Trophoblast cell (in vitro differentiated cells and primary cell): ENCODE measurements around the gene NOL3.

Source experiments
- DNase-seq, 2 donors: peaks; one replicate each; pipeline ENCODE4 v3.0.0-alpha.2; 2016
- H2AFZ ChIP-seq: 2 replicates; pipeline ENCODE4 v1.6.1; 2013; ENCODE audit warnings: low read length, moderate library complexity, mild to moderate bottlenecking; ENCODE audit not compliant: insufficient read depth, poor library complexity
- H2AK5ac ChIP-seq: 2 replicates; pipeline ENCODE4 v1.6.1; 2013; ENCODE audit warnings: mild to moderate bottlenecking, low read length
- H2BK120ac ChIP-seq: 2 replicates; pipeline ENCODE4 v1.6.1; 2013; ENCODE audit warnings: low read length, mild to moderate bottlenecking, moderate library complexity; ENCODE audit not compliant: insufficient read depth, poor library complexity
- H2BK12ac ChIP-seq: 2 replicates; pipeline ENCODE4 v1.6.1; 2013; ENCODE audit warnings: mild to moderate bottlenecking, low read length, moderate library complexity
- H2BK5ac ChIP-seq: 2 replicates; pipeline ENCODE4 v1.6.1; 2013; ENCODE audit warnings: low read length, low read depth, moderate library complexity, mild to moderate bottlenecking; ENCODE audit not compliant: poor library complexity
- H3K14ac ChIP-seq: 2 replicates; pipeline ENCODE4 v1.6.1; 2013; ENCODE audit warnings: mild to moderate bottlenecking, low read length
- H3K18ac ChIP-seq: 2 replicates; pipeline ENCODE4 v1.6.1; 2013; ENCODE audit warnings: mild to moderate bottlenecking, low read length
- H3K23ac ChIP-seq: 2 replicates; pipeline ENCODE4 v1.6.1; 2013; ENCODE audit warnings: low read length
- H3K27ac ChIP-seq: 2 replicates; pipeline ENCODE4 v1.5.1; 2013; ENCODE audit warnings: low read depth, mild to moderate bottlenecking, inconsistent platforms, low read length, moderate library complexity
- H3K27me3 ChIP-seq: 2 replicates; pipeline ENCODE4 v1.6.1; 2013; ENCODE audit warnings: inconsistent platforms, mild to moderate bottlenecking, low read length, moderate library complexity; ENCODE audit not compliant: insufficient read depth
- H3K36me3 ChIP-seq, 2 experiments: 1 replicate in 1 of 2; 2 replicates in 1 of 2; pipeline ENCODE4 v1.6.1; 2013; ENCODE audit warnings: low read length in 2 of 2, mild to moderate bottlenecking in 2 of 2, moderate library complexity in 1 of 2; ENCODE audit not compliant: insufficient read depth in 2 of 2, control insufficient read depth in 1 of 2
- H3K4ac ChIP-seq: 2 replicates; pipeline ENCODE4 v1.6.1; 2013; ENCODE audit warnings: low read depth, mild to moderate bottlenecking, low read length, moderate library complexity
- H3K4me1 ChIP-seq, 2 experiments: 1 replicate in 1 of 2; 2 replicates in 1 of 2; pipeline ENCODE4 v1.6.1; 2013; ENCODE audit warnings: low read length in 2 of 2, mild to moderate bottlenecking in 2 of 2, moderate library complexity in 1 of 2; ENCODE audit not compliant: insufficient read depth in 2 of 2, control insufficient read depth in 1 of 2
- H3K4me2 ChIP-seq: 2 replicates; pipeline ENCODE4 v1.6.1; 2013; ENCODE audit warnings: inconsistent platforms, mild to moderate bottlenecking, low read length, moderate library complexity
- H3K4me3 ChIP-seq: 2 replicates; pipeline ENCODE4 v1.5.1; 2013; ENCODE audit warnings: mild to moderate bottlenecking, low read depth, low read length, inconsistent platforms
- H3K79me1 ChIP-seq: one replicate; pipeline ENCODE4 v1.6.1; 2013; ENCODE audit warnings: low read length
- H3K79me2 ChIP-seq: 2 replicates; pipeline ENCODE4 v1.6.1; 2013; ENCODE audit warnings: low read length, mild to moderate bottlenecking; ENCODE audit not compliant: control insufficient read depth, insufficient read depth, poor library complexity
- H3K9ac ChIP-seq: 2 replicates; pipeline ENCODE4 v1.6.1; 2013; ENCODE audit warnings: mild to moderate bottlenecking, low read length
- H3K9me3 ChIP-seq: 2 replicates; pipeline ENCODE4 v1.6.1; 2013; ENCODE audit warnings: low read depth, mild to moderate bottlenecking, control low read depth, inconsistent platforms, low read length; ENCODE audit not compliant: insufficient read depth
- H4K12ac ChIP-seq: 2 replicates; pipeline ENCODE4 v1.6.1; 2013; ENCODE audit warnings: low read depth, mild to moderate bottlenecking, low read length, moderate library complexity
- H4K8ac ChIP-seq: 2 replicates; pipeline ENCODE4 v1.6.1; 2013; ENCODE audit warnings: low read depth, mild to moderate bottlenecking, low read length, moderate library complexity
- H4K91ac ChIP-seq: one replicate; pipeline ENCODE4 v1.6.1; 2013; ENCODE audit warnings: low read depth, mild to moderate bottlenecking, low read length, moderate library complexity
- WGBS: extraction: QIAGEN DNeasy Blood & Tissue Kit; methylation state at CpG from one replicate; pipeline ENCODE4 v1.1.7; 2013; ENCODE audit warnings: missing lambda C conversion rate; ENCODE audit not compliant: insufficient read length, insufficient coverage; ENCODE audit errors: extremely low coverage; 5-methylcytosine and 5-hydroxymethylcytosine counted together

NOL3 gene

GRCh38 chr16:67156143-67156844 lies 14.0 kb upstream of the NOL3 start:
- H3K23ac ChIP-seq = no peak overlapping the region
- H2AFZ ChIP-seq = no peak overlapping the region
- peaks cover 2 to 10% of the 10 kb centered on the region in 2 experiments for H3K4me1 ChIP-seq
- H3K27ac ChIP-seq = no peak overlapping the region
- no peak overlapping the region for H2AK5ac ChIP-seq
- H3K14ac ChIP-seq = no peak overlapping the region
- H4K12ac ChIP-seq = no peak overlapping the region
- peaks cover 9% of the 10 kb centered on the region for H3K79me1 ChIP-seq
- H2BK120ac ChIP-seq = no peak overlapping the region
- peaks cover 6% of the 10 kb centered on the region for H3K79me2 ChIP-seq
- H2BK12ac ChIP-seq = no peak overlapping the region
- no peak overlapping the region for H3K9ac ChIP-seq
- peaks cover 51% of the 10 kb centered on the region for H3K27me3 ChIP-seq
- no peak overlapping the region for H3K4me3 ChIP-seq
- DNase-seq = no peak
- H4K91ac ChIP-seq = no peak overlapping the region
- H3K18ac ChIP-seq = no peak overlapping the region
- no peak overlapping the region for H4K8ac ChIP-seq
- H2BK5ac ChIP-seq = no peak overlapping the region
- no CpG with 5 or more reads among the region's 15 CpGs for WGBS
- peaks cover 9% of the 10 kb centered on the region for H3K9me3 ChIP-seq
- no peaks in the 10 kb centered on the region for H3K36me3 ChIP-seq
- no peak overlapping the region for H3K4ac ChIP-seq
- H3K4me2 ChIP-seq = no peak overlapping the region

- Histone ChIP-seq H3K27me3 (peaks cover 60% of the 10 kb centered on the region), H3K14ac (no peak overlapping the region), H3K27ac (no peak overlapping the region), H3K23ac (no peak overlapping the region), H3K4me2 (no peak overlapping the region), H3K36me3 (no peaks in the 10 kb centered on the region), H2AFZ (no peak overlapping the region), H3K9me3 (peaks cover 9% of the 10 kb centered on the region), H3K4me1 (peaks cover 2 to 12% of the 10 kb centered on the region in 2 experiments), H3K79me2 (peaks cover 6% of the 10 kb centered on the region), H4K12ac (no peak overlapping the region), H3K4me3 (no peak overlapping the region), H2AK5ac (no peak overlapping the region), H3K18ac (no peak overlapping the region), H2BK5ac (no peak overlapping the region), H4K8ac (no peak overlapping the region), H2BK120ac (no peak overlapping the region), H2BK12ac (no peak overlapping the region), H3K9ac (no peak overlapping the region), H3K4ac (no peak overlapping the region), H4K91ac (no peak overlapping the region), H3K79me1 (peaks cover 9% of the 10 kb centered on the region)
- DNase-seq = no peak
- no CpG with 5 or more reads among the region's 7 CpGs for WGBS
Measured at GRCh38 chr16:67157106-67157748, 13.1 kb upstream of the NOL3 start.

DNA sequence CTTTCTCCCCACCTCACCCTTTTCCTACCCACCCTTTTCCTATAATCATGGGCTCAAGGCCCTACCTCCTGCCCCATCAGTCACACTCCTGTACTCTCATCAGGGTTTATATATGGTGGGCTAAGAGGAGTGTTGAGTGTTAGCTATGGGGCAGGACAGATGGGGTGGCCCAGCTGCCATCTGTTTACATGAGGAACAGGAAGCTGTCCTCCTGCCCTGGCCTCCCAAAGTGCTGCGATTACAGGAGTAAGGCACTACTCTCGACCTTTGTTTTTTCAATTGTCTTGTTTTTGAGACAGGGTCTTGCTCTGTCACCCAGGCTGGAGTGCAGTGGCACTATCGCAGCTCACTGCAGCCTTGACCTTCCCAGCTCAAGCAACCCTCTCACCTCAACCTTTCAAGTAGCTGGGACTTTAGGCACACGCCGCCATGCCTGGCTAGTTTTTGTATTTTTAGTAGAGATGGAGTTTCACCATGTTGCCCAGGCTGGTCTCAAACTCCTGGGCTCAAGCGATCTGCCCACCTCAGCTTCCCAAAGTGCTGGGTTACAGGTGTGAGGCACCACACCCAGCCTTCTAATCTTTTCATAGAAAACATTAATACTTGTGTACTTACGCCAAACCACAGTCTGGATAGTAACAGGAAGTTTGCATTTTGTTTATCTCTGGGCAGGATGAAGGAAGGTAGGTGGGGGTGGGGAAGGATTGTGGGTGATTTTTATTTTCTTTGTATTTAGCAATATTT lies 12.3 kb upstream of the NOL3 start:
- Histone ChIP-seq H3K23ac (no peak overlapping the region), H3K18ac (no peak overlapping the region), H4K91ac (no peak overlapping the region), H2BK120ac (no peak overlapping the region), H3K9ac (no peak overlapping the region), H2BK5ac (no peak overlapping the region), H3K4ac (no peak overlapping the region), H2AK5ac (no peak overlapping the region), H3K4me1 (peaks cover 6 to 18% of the 10 kb centered on the region in 2 experiments), H3K4me2 (no peak overlapping the region), H3K27me3 (peaks cover 68% of the 10 kb centered on the region), H4K8ac (no peak overlapping the region), H3K36me3 (no peaks in the 10 kb centered on the region), H2AFZ (no peak overlapping the region), H2BK12ac (no peak overlapping the region), H3K79me1 (peaks cover 9% of the 10 kb centered on the region), H4K12ac (no peak overlapping the region), H3K9me3 (peaks cover 10% of the 10 kb centered on the region), H3K4me3 (no peak overlapping the region), H3K14ac (no peak overlapping the region), H3K79me2 (peaks cover 6% of the 10 kb centered on the region), H3K27ac (no peak overlapping the region)
- no peak for DNase-seq
- no CpG with 5 or more reads among the region's 7 CpGs for WGBS

GRCh38 chr16:67158637-67159600 lies 11.4 kb upstream of the NOL3 start:
- H4K91ac ChIP-seq = peak overlapping the region; percentile 78
- H3K79me2 ChIP-seq = peaks cover 6% of the 10 kb centered on the region
- H2BK120ac ChIP-seq = peak overlapping the region; percentile 57
- no peaks in the 10 kb centered on the region for H3K36me3 ChIP-seq
- no peak overlapping the region for H3K23ac ChIP-seq
- no CpG with 5 or more reads among the region's 34 CpGs for WGBS
- H2AFZ ChIP-seq = peak overlapping the region; percentile 86
- peak overlapping the region; percentile 76 for H3K18ac ChIP-seq
- peak overlapping the region; percentile 75 for H3K4me2 ChIP-seq
- H3K27me3 ChIP-seq = peaks cover 75% of the 10 kb centered on the region
- H3K9me3 ChIP-seq = peaks cover 16% of the 10 kb centered on the region
- DNase-seq = peak; percentile 75 to 80
- H3K9ac ChIP-seq = no peak overlapping the region
- peak overlapping the region; percentile 78 for H2AK5ac ChIP-seq
- H3K14ac ChIP-seq = peak overlapping the region; percentile 83
- peak overlapping the region; percentile 88 for H3K4me3 ChIP-seq
- no peak overlapping the region for H3K27ac ChIP-seq
- H3K4ac ChIP-seq = peak overlapping the region; percentile 27
- H4K8ac ChIP-seq = peak overlapping the region; percentile 82
- no peak overlapping the region for H2BK5ac ChIP-seq
- H3K79me1 ChIP-seq = peaks cover 9% of the 10 kb centered on the region
- peak overlapping the region; percentile 81 for H4K12ac ChIP-seq
- peaks cover 12 to 24% of the 10 kb centered on the region in 2 experiments for H3K4me1 ChIP-seq
- no peak overlapping the region for H2BK12ac ChIP-seq
